HEK293 (cell line): ENCODE results near the gene DYNLT1.
A peak's percentile ranks its signal among the peaks of the same experiment; 100 is the strongest.

Source experiments
- CTCF ChIA-PET: fragments of 350-600 bp; formaldehyde crosslinking; extraction: SDS; loops from one replicate; lab custom pipeline; 2021; ENCODE audit warnings: antibody characterized with exemption; lab: Yijun Ruan, JAX
- POLR2A ChIA-PET: fragments of 300-600 bp; formaldehyde crosslinking; extraction: SDS; loops from one replicate; lab custom pipeline; 2020; ENCODE audit warnings: antibody characterized with exemption, inconsistent platforms; lab: Yijun Ruan, JAX
- H3K27ac ChIP-seq: fragments of 200-500 bp; sonication (Bioruptor generic); 2 replicates; pipeline ENCODE4 v1.5.1; 2014; ENCODE audit warnings: low read depth, low read length, control low read depth, inconsistent platforms; ENCODE audit errors: extremely low read depth
- H3K36me3 ChIP-seq, 2 experiments: fragments of 200-500 bp in 1 of 2; sonication (Bioruptor generic) in 1 of 2; 1 replicate in 1 of 2; 2 replicates in 1 of 2; pipeline ENCODE4 v1.5.1; 2014 to 2017; ENCODE audit warnings: inconsistent platforms in 2 of 2, low read length in 2 of 2; ENCODE audit not compliant: control insufficient read depth in 2 of 2, insufficient read depth in 1 of 2
- H3K4me1 ChIP-seq: fragments of 200-500 bp; sonication (Bioruptor generic); 2 replicates; pipeline ENCODE4 v1.5.1; 2014; ENCODE audit warnings: mild to moderate bottlenecking, low read length, inconsistent platforms; ENCODE audit not compliant: control insufficient read depth, insufficient read depth
- H3K4me3 ChIP-seq: 2 replicates; pipeline ENCODE4 v1.5.1; 2011; ENCODE audit warnings: low read depth, mild to moderate bottlenecking, control low read depth, low read length, moderate library complexity
- H3K9me3 ChIP-seq: fragments of 200-500 bp; sonication (Bioruptor generic); 2 replicates; pipeline ENCODE4 v1.5.1; 2014; ENCODE audit warnings: low read depth, low read length, inconsistent platforms; ENCODE audit not compliant: control insufficient read depth, insufficient read depth
- AEBP2 ChIP-seq: fragments of 450-650 bp; formaldehyde crosslinking; IDR thresholded peaks from 2 replicates; pipeline ENCODE4 v1.5.1; 2016; ENCODE audit warnings: missing biosample characterization, missing genetic modification characterization, borderline replicate concordance
- BCL11A ChIP-seq: fragments of 450-650 bp; formaldehyde crosslinking; IDR thresholded peaks from 2 replicates; pipeline ENCODE4 v1.5.1; 2016; ENCODE audit warnings: low read depth, missing biosample characterization, missing genetic modification characterization
- BCL11B ChIP-seq: fragments of 450-650 bp; formaldehyde crosslinking; IDR thresholded peaks from 2 replicates; pipeline ENCODE4 v1.5.1; 2016; ENCODE audit warnings: low read depth, missing biosample characterization, missing genetic modification characterization
- KLF1 ChIP-seq: fragments of 450-650 bp; formaldehyde crosslinking; IDR thresholded peaks from 2 replicates; pipeline ENCODE4 v1.5.1; 2016; ENCODE audit warnings: missing biosample characterization, missing genetic modification characterization
- KLF16 ChIP-seq: fragments of 450-650 bp; formaldehyde crosslinking; IDR thresholded peaks from 2 replicates; pipeline ENCODE4 v1.5.1; 2017; ENCODE audit warnings: missing biosample characterization, missing genetic modification characterization
- KLF9 ChIP-seq: fragments of 450-650 bp; formaldehyde crosslinking; IDR thresholded peaks from 2 replicates; pipeline ENCODE4 v1.5.1; 2016; ENCODE audit warnings: missing biosample characterization, missing genetic modification characterization, low read depth
- SETDB1 ChIP-seq: IDR thresholded peaks from one replicate; pipeline ENCODE4 v1.6.1; 2017; ENCODE audit warnings: mild to moderate bottlenecking, low read length, moderate library complexity, mixed read lengths; ENCODE audit not compliant: insufficient read length
- ZBTB10 ChIP-seq: fragments of 450-650 bp; formaldehyde crosslinking; IDR thresholded peaks from 2 replicates; pipeline ENCODE4 v1.5.1; 2016; ENCODE audit warnings: missing biosample characterization, missing genetic modification characterization
- ZBTB44 ChIP-seq: fragments of 450-650 bp; IDR thresholded peaks from 2 replicates; pipeline ENCODE4 v1.5.1; 2018; ENCODE audit warnings: missing biosample characterization, mild to moderate bottlenecking, missing genetic modification characterization
- ZBTB48 ChIP-seq: fragments of 450-650 bp; formaldehyde crosslinking; IDR thresholded peaks from 2 replicates; pipeline ENCODE4 v1.5.1; 2016; ENCODE audit warnings: missing biosample characterization, missing genetic modification characterization
- ZFHX2 ChIP-seq: fragments of 450-650 bp; formaldehyde crosslinking; conservative IDR thresholded peaks from 2 replicates; pipeline ENCODE4 v1.5.1; 2016; ENCODE audit warnings: missing biosample characterization, missing genetic modification characterization
- ZFP3 ChIP-seq: fragments of 450-650 bp; formaldehyde crosslinking; IDR thresholded peaks from 2 replicates; pipeline ENCODE4 v1.5.1; 2016; ENCODE audit warnings: low read depth, missing biosample characterization, missing genetic modification characterization
- ZNF114 ChIP-seq: fragments of 450-650 bp; formaldehyde crosslinking; IDR thresholded peaks from 2 replicates; pipeline ENCODE4 v1.5.0; 2017; ENCODE audit warnings: missing biosample characterization, missing genetic modification characterization
- ZNF155 ChIP-seq: fragments of 450-650 bp; formaldehyde crosslinking; IDR thresholded peaks from 2 replicates; pipeline ENCODE4 v1.5.1; 2016; ENCODE audit warnings: missing biosample characterization, missing genetic modification characterization
- ZNF239 ChIP-seq: fragments of 450-650 bp; formaldehyde crosslinking; IDR thresholded peaks from 2 replicates; pipeline ENCODE4 v1.5.1; 2016; ENCODE audit warnings: missing biosample characterization, missing genetic modification characterization
- ZNF433 ChIP-seq: fragments of 450-650 bp; formaldehyde crosslinking; IDR thresholded peaks from 2 replicates; pipeline ENCODE4 v1.5.1; 2016; ENCODE audit warnings: missing biosample characterization, missing genetic modification characterization, low read depth
- ZNF514 ChIP-seq: fragments of 450-650 bp; formaldehyde crosslinking; IDR thresholded peaks from 2 replicates; pipeline ENCODE4 v1.5.1; 2016; ENCODE audit warnings: missing biosample characterization, missing genetic modification characterization
- ZNF549 ChIP-seq: fragments of 450-650 bp; IDR thresholded peaks from 2 replicates; pipeline ENCODE4 v1.5.1; 2018; ENCODE audit warnings: missing biosample characterization, missing genetic modification characterization, mild to moderate bottlenecking, inconsistent platforms, moderate library complexity
- ZNF600 ChIP-seq: fragments of 450-650 bp; formaldehyde crosslinking; IDR thresholded peaks from 2 replicates; pipeline ENCODE4 v1.5.1; 2016; ENCODE audit warnings: missing biosample characterization, missing genetic modification characterization
- ZNF664 ChIP-seq: fragments of 450-650 bp; formaldehyde crosslinking; IDR thresholded peaks from 2 replicates; pipeline ENCODE4 v1.5.1; 2016; ENCODE audit warnings: missing biosample characterization, missing genetic modification characterization
- ZNF777 ChIP-seq: fragments of 450-650 bp; formaldehyde crosslinking; IDR thresholded peaks from 2 replicates; pipeline ENCODE4 v1.5.1; 2017; ENCODE audit warnings: missing biosample characterization, missing genetic modification characterization, borderline replicate concordance
- ZNF791 ChIP-seq: fragments of 450-650 bp; formaldehyde crosslinking; IDR thresholded peaks from 2 replicates; pipeline ENCODE4 v1.5.1; 2016; ENCODE audit warnings: missing biosample characterization, missing genetic modification characterization
- ZSCAN18 ChIP-seq: fragments of 450-650 bp; formaldehyde crosslinking; IDR thresholded peaks from 2 replicates; pipeline ENCODE4 v1.5.1; 2016; ENCODE audit warnings: missing biosample characterization, missing genetic modification characterization
- ZSCAN5A ChIP-seq: fragments of 450-650 bp; formaldehyde crosslinking; IDR thresholded peaks from 2 replicates; pipeline ENCODE4 v1.5.1; 2016; ENCODE audit warnings: missing biosample characterization, missing genetic modification characterization

Gene DYNLT1

GRCh38 chr6:158642097-158642601 lies 2.4 kb downstream of the DYNLT1 start (continued):
- no peak for TF ChIP-seq ZNF777 (tag by site-specific recombination)
- TF ChIP-seq ZBTB44 (tag by site-specific recombination), result no peak
- TF ChIP-seq AEBP2 (tag by site-specific recombination), result no peak
- TF ChIP-seq SETDB1, result no peak
- TF ChIP-seq ZNF155 (tag by site-specific recombination), result no peak
- TF ChIP-seq ZNF549 (tag by site-specific recombination), result no peak
- no peak for TF ChIP-seq ZNF433 (tag by site-specific recombination)
- no peak for TF ChIP-seq ZNF239

GRCh38 chr6:158640519-158640918 lies 4.0 kb downstream of the DYNLT1 start:
- H3K36me3 ChIP-seq, result peaks cover 1 to 41% of the 10 kb centered on the region in 2 experiments; a peak in 2 of 3 replicates
- H3K4me3 ChIP-seq, result no peak overlapping the region
- H3K27ac ChIP-seq, result no peak overlapping the region
- CTCF ChIA-PET, result interaction anchor here (1.2 to 2.2 kb wide), 2 partner anchors 35 to 419 kb away, joined by 4 to 5 read pairs; no protein-coding TSS in a partner anchor
- H3K9me3 ChIP-seq, result no peaks in the 10 kb centered on the region
- no peak for TF ChIP-seq ZBTB10 (tag by site-specific recombination)
- TF ChIP-seq ZNF664 (tag by site-specific recombination), result no peak
- TF ChIP-seq ZNF514 (tag by site-specific recombination), result no peak
- no peak for TF ChIP-seq ZNF114 (tag by site-specific recombination)
- no peak for TF ChIP-seq BCL11B (tag by site-specific recombination)
- TF ChIP-seq KLF9 (tag by site-specific recombination), result peak; percentile 35; the same call in 1 of the 2 replicates
- TF ChIP-seq BCL11A, result no peak
- no peak for TF ChIP-seq ZFP3 (tag by site-specific recombination)
- 0 out of 2 replicates have a peak, but pooled peaks have one; percentile 29 for TF ChIP-seq KLF1 (tag by site-specific recombination)
- TF ChIP-seq ZSCAN5A, result no peak
- peak; percentile 55; the same call in 1 of the 2 replicates for TF ChIP-seq ZNF600 (tag by site-specific recombination)
- TF ChIP-seq ZNF791, result no peak
- 0 out of 2 replicates have a peak, but pooled peaks have one; percentile 4 for TF ChIP-seq ZFHX2 (tag by site-specific recombination)
- TF ChIP-seq ZNF155 (tag by site-specific recombination), result no peak
- TF ChIP-seq KLF16 (tag by site-specific recombination), result no peak
- 0 out of 2 replicates have a peak, but pooled peaks have one; percentile 36 for TF ChIP-seq ZBTB48 (tag by site-specific recombination)
- TF ChIP-seq ZSCAN18, result no peak
- TF ChIP-seq ZNF433 (tag by site-specific recombination), result no peak
- H3K4me1 ChIP-seq, result peaks cover 14% of the 10 kb centered on the region
- POLR2A ChIA-PET, result interaction anchor here (0.6 kb wide), 1 partner anchor 474 kb away, joined by 3 read pairs; no protein-coding TSS in a partner anchor
